ENCODE results near the gene FGF10. TPM values are rescaled to one million over a fixed set of nuclear protein-coding genes. Genes with fewer than 3 reads are reported as not detected.
A peak's percentile ranks its signal among the peaks of the same experiment; 100 is the strongest.

Gene FGF10
- total and polyA plus RNA-seq, 2 donors from 2014 or later, result 0.19 to 6.3 TPM

- no peaks in the 10 kb centered on the region for H3K27me3 ChIP-seq (ENCODE audit: control insufficient read depth, insufficient read depth, low read length)
- no peak overlapping the region for H3K9ac ChIP-seq (ENCODE audit: low read length in 3 of 3)
- no peaks in the 10 kb centered on the region for H3K4me1 ChIP-seq (ENCODE audit: control insufficient read depth in 2 of 3, insufficient read depth in 2 of 3, low read depth in 1 of 3, low read length in 3 of 3)
- no peak overlapping the region for H3K4me3 ChIP-seq (ENCODE audit: low read length in 3 of 3)
- no peak overlapping the region for H3K27ac ChIP-seq (ENCODE audit: low read depth in 2 of 2, low read length in 2 of 2)
- FAIRE-seq (no peak), DNase-seq (peak in 1 of 5 donors; percentile 16)
- TF ChIP-seq CTCF (IDR thresholded peaks at IDR 0.05; ENCODE audit: borderline replicate concordance, extremely low read depth, insufficient read depth), result no peak
- no peaks in the 10 kb centered on the region for H3K36me3 ChIP-seq (ENCODE audit: control insufficient read depth in 2 of 3, insufficient read depth in 3 of 3, low read length in 3 of 3)
- no peaks in the 10 kb centered on the region for H3K9me3 ChIP-seq (ENCODE audit: control insufficient read depth in 2 of 3, insufficient read depth in 1 of 3, low read length in 3 of 3)
- intact Hi-C loops (cut with DNase I), result no loop called here
Observed at GRCh38 chr5:44278469-44278868, 110.8 kb downstream of the FGF10 start.

DNA sequence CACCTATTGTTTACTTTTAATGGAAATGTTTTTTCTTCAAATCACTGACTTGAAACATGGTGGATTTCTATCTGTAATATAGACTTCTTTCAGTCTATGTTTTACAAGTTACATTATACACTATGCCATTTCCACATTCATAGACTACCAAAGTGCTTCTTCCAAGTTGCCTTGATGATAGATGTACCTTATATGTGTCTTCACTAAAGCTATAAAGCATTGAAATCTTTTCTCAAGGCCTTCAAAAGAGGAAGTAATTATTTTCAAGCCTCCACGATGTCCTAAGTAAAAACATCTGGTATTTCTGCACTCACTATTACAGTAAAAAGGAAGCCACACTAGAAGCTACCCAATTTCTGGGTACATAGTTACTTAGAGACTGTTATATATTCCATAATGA lies 113.3 kb downstream of the FGF10 start:
- no peaks in the 10 kb centered on the region for H3K4me1 ChIP-seq (ENCODE audit: control insufficient read depth in 2 of 3, insufficient read depth in 2 of 3, low read depth in 1 of 3, low read length in 3 of 3)
- H3K27ac ChIP-seq (ENCODE audit: low read depth in 2 of 2, low read length in 2 of 2), result no peak overlapping the region
- H3K4me3 ChIP-seq (ENCODE audit: low read length in 3 of 3), result no peak overlapping the region
- TF ChIP-seq CTCF (IDR thresholded peaks at IDR 0.05; ENCODE audit: borderline replicate concordance, extremely low read depth, insufficient read depth), result no peak
- no peak overlapping the region for H3K9ac ChIP-seq (ENCODE audit: low read length in 3 of 3)
- H3K27me3 ChIP-seq (ENCODE audit: control insufficient read depth, insufficient read depth, low read length), result no peaks in the 10 kb centered on the region
- intact Hi-C loops (cut with DNase I), result no loop called here
- FAIRE-seq (no peak), DNase-seq (no peak)
- H3K36me3 ChIP-seq (ENCODE audit: control insufficient read depth in 2 of 3, insufficient read depth in 3 of 3, low read length in 3 of 3), result no peaks in the 10 kb centered on the region
- H3K9me3 ChIP-seq (ENCODE audit: control insufficient read depth in 2 of 3, insufficient read depth in 1 of 3, low read length in 3 of 3), result no peaks in the 10 kb centered on the region

DNA sequence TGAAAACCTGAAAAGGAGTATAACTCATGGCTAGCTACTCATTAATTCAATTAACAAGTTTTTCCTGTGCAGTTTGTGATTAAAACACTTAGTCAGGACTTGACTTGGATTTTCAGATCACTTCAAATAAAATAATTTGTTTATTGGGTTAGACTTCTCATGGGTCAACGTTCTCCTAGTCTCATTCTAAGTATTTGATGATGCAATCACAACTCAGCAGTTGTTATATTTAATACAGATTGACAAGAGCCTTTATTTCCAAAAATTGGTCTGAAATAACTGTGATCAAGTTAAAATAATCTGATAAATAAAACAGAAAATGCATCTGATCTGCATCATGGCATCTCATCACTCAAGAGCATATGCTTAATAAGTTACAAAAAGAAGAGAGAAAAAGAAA lies 113.9 kb downstream of the FGF10 start:
- no peak for DNase-seq
- no peak for TF ChIP-seq CTCF (IDR thresholded peaks at IDR 0.05; ENCODE audit: borderline replicate concordance, extremely low read depth, insufficient read depth)
- H3K36me3 ChIP-seq (ENCODE audit: control insufficient read depth in 2 of 3, insufficient read depth in 3 of 3, low read length in 3 of 3), result no peaks in the 10 kb centered on the region
- intact Hi-C loops (cut with DNase I), result no loop called here
- FAIRE-seq, result no peak
- no peak overlapping the region for H3K4me3 ChIP-seq (ENCODE audit: low read length in 3 of 3)
- H3K9me3 ChIP-seq (ENCODE audit: control insufficient read depth in 2 of 3, insufficient read depth in 1 of 3, low read length in 3 of 3), result no peaks in the 10 kb centered on the region
- no peaks in the 10 kb centered on the region for H3K4me1 ChIP-seq (ENCODE audit: control insufficient read depth in 2 of 3, insufficient read depth in 2 of 3, low read depth in 1 of 3, low read length in 3 of 3)
- no peak overlapping the region for H3K27ac ChIP-seq (ENCODE audit: low read depth in 2 of 2, low read length in 2 of 2)
- H3K27me3 ChIP-seq (ENCODE audit: control insufficient read depth, insufficient read depth, low read length), result no peaks in the 10 kb centered on the region
- H3K9ac ChIP-seq (ENCODE audit: low read length in 3 of 3), result no peak overlapping the region

DNA sequence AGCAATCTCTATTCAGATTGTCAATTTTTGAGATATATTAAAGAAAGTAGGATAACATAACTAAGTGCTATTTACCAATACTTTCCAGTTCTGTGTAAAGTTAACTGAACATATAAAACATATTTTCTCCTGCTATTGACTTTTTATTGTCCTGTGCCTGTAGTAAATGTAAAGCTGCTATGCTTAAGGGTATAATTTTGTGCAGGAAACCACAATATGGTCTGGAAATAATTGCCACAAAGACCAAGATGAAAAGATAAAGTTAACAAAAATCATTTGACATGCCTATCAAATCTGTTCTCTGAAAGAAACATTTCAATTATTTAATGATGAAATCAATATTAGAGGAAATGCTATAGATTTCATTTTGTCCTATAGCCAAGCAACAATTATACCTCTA lies 121.3 kb downstream of the FGF10 start:
- TF ChIP-seq CTCF (IDR thresholded peaks at IDR 0.05; ENCODE audit: borderline replicate concordance, extremely low read depth, insufficient read depth), result no peak
- H3K9me3 ChIP-seq (ENCODE audit: control insufficient read depth in 2 of 3, insufficient read depth in 1 of 3, low read length in 3 of 3), result no peaks in the 10 kb centered on the region

More for the DNA sequence above, 121.3 kb downstream of the FGF10 start:
- FAIRE-seq (no peak), DNase-seq (no peak)
- no peak overlapping the region for H3K27ac ChIP-seq (ENCODE audit: low read depth in 2 of 2, low read length in 2 of 2)
- no peaks in the 10 kb centered on the region for H3K27me3 ChIP-seq (ENCODE audit: control insufficient read depth, insufficient read depth, low read length)
- intact Hi-C loops (cut with DNase I), result no loop called here
- H3K4me1 ChIP-seq (ENCODE audit: control insufficient read depth in 2 of 3, insufficient read depth in 2 of 3, low read depth in 1 of 3, low read length in 3 of 3), result no peaks in the 10 kb centered on the region
- H3K4me3 ChIP-seq (ENCODE audit: low read length in 3 of 3), result no peak overlapping the region
- no peak overlapping the region for H3K9ac ChIP-seq (ENCODE audit: low read length in 3 of 3)
- no peaks in the 10 kb centered on the region for H3K36me3 ChIP-seq (ENCODE audit: control insufficient read depth in 2 of 3, insufficient read depth in 3 of 3, low read length in 3 of 3)
